ENCODE data around the gene HIVEP3.

Gene HIVEP3

DNA sequence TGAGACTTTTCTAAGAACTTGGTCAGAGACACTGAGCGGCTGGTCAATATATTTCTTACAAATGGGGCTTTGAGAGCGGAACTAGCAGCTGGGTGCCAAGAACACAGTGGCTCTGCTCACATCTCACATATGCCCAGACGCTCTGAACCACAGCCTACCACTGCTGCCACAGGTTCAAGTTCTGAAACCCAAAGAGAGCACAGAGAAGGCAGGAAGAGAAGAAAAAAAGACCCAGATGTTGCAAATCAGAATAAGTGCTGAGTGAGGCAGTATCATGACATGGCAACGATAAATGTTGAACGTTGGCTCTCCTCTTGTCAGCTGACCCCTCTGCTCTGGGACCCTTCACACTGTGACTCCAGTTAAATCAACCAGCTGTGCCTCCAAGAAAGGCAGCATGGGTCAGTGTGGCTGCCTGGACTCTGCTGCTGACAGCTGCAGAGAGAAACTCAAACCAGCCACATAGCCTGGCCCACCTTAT lies 26.4 kb downstream of the HIVEP3 start:
- no peak for DNase-seq

DNA sequence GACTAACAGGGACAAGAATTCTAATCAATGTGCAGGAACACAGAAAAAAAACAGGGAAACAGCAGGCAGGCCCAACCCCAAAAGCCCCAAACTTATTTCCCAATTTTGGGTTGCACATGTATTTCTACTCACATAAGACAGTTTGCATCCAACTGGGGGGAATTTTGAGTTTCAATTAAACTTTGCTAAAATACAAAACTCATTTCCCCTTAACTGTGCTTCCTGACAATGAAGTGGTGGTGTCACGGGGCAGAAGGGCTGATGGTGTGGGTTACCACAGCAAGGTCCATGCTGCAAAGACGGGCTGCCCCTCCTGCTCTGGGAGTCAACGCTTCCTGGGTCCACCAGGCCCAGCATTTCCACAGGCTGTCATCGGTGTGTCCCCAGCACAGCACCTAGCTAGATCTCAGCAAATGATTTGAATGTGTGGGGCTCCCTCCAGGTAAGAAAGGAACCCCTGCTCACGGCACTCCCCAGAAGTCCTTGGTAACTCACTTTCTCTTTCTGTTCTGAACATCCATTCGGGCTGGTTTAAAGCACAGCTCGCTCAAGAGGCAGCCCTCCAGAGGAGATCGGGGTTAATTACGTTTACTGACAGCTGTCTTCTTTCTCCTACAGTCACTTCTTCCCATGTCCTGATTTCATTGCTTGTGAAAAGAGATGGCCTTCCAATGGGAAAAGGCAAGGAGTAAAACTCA lies 27.4 kb downstream of the HIVEP3 start:
- peak in 1 of 2 experiments; percentile 13 for DNase-seq

DNA sequence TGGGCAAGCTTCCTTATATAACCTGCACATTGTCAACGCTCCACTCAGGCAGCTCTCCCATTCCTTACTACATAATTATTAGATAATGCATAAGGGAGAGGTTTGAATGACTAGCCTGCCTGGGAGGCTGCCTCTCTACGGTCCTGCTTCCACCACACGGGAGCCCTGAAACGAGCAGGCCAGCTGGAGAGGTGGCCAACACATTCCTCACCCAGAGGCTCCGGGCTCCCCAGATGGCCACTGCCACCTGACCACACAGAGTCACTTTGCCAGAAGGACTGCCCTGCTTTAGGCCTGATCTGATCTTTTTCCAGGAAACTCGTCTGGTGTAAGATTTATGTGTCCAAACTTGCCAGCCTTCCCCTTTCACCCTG lies 27.9 kb downstream of the HIVEP3 start:
- peak in 1 of 2 experiments; percentile 23 for DNase-seq

DNA sequence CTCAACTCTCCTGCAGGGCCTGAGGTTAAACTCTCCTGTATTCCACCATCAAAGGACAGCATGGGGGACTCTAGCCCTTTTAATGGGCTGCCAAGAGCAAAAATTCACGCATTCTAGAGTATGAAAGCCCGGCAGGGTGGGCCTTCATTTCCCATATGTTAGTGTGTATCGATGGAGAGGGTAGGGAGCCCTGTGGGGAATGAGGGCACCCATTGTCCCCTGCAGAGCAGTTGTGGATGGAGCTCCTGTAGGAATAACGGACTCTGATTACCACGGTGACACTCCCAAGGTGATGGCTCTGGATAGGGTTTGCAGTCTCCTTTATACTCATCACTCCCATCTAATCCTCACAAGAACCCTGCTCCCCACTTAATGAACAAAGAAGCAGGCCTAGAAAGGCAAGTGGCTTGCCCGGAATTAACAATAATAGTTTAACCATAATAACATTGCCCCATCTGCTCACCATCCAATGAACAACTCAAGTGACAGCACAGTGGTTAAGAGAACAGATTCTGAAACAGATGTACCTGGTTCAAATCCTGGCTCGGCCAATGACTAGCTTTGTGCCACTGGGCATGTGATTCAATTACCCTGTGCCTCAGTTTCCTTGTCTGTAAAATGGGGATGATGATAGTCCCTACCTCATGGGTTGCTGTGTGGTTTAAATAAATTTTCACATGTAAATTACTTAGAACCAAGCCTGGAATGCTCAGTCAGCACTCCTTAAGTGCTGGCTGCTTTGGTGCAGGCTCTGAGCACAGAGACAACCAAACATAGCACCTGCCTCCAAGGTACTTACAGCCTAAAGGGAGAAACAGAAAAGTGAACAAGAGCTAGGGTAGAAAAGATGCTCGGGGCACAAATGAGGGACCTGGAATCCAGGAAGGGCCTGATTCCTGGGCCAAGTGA lies 29.0 kb downstream of the HIVEP3 start:
- DNase-seq, result no peak

DNA sequence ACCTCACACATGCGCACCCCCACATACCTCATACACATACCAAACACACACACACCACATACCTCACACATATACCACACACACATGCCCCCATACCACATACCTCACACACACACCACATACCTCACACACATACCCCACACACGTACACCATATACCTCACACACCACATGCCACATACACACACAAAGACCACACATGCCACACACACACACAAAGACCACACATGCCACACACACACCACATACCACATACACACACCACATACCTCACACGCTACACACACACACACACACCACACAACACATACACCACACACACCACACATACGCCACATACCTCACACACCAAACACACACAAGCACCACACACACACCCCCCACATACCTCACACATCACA lies 30.0 kb downstream of the HIVEP3 start:
- DNase-seq, result no peak

DNA sequence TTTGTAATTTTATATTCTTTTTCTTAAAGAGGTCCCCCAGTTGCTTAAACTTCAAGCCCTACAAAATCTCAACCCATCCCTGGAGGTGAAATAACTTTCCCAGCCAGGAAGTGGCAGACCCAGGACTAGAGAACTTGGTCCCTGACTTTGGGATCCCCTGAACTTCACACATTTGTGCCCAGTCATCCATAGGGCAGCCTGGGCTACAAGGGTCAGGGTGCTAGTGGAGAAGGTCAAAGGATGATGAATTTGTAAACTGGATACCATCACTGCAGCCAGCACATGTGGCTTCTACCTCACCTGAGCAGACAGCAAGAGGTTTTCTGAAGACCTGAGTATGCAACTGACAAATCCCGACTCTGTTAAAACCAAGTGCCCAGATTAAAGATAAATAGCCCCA lies 31.4 kb downstream of the HIVEP3 start:
- DNase-seq, result no peak

DNA sequence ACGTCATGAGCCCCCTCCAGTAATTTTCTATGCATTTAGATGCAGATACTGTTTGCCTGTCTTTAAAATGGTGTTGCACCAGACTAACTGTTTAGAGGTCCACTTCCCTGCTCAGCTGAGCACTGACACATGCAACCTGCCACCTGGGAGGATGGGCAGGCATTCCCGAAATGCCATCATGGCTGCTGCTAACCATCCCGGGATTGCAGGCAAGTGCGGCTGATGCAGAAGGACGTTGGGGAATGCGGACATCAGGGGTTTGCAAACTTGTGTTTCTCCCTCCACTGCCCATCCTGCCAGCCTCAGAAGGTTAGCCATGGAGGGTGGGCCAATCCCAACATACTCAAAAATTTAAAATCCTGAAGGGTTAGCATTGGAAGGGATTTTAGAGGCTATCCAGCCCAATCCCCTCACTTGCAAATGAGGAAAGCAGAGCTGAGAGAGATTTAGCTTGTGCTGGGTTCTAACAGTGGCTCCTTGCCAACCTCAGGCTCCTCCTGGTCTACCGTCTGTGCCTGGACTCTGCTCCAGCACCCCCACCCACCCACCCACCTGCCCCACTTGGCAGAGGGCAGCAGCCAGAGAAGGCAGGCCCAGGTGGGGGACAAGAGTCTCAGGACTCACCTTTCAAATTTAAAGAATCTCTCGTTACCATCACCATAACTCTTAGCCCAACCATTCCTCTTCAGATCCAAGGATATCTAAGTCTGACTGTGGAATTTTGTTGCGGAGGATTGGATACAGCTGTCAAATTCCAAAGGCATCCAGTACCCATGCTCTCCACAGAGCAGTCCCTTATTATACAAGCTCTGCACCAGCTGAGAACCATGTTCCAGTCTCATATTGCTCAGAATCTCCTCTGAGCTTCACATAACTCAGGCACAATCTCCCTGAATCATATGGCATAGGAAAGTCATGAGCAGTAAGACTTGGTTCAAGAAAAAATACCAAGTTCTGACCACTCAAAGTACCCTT lies 34.2 kb downstream of the HIVEP3 start:
- no peak for DNase-seq

GRCh38 chr1:41883507-41883906 lies 35.2 kb downstream of the HIVEP3 start:
- DNase-seq, result no peak

- no peak for DNase-seq
These were observed 36.2 kb downstream of the HIVEP3 start for GRCh38 chr1:41882486-41882885.

GRCh38 chr1:41882068-41882477 lies 36.6 kb downstream of the HIVEP3 start:
- DNase-seq, result no peak

GRCh38 chr1:41880950-41881885 lies 37.5 kb downstream of the HIVEP3 start:
- no peak for DNase-seq

DNA sequence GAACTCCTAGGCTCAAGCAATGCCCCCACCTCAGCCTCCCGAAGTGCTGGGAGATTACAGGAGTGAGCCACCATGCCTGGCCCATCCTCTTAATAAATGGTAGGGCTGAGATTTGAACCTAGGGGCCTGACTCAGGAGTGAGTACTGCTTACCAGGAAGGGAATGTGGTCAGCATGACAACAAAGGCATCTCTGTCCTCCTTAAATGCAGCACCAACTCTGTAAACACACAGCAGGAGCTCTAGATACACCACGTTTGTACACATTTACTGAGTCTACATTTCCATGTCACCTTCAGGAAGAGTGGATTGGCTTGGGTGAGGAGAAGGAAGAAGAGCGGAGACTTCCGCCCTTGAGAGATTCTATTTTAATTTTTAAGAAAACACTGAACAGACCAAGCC lies 38.5 kb downstream of the HIVEP3 start:
- no peak for DNase-seq

- no peak for DNase-seq
These were observed 39.1 kb downstream of the HIVEP3 start for GRCh38 chr1:41879617-41880016.

- DNase-seq, result no peak
These were observed 39.8 kb downstream of the HIVEP3 start for GRCh38 chr1:41878911-41879310.

GRCh38 chr1:41878495-41878894 lies 40.2 kb downstream of the HIVEP3 start:
- no peak for DNase-seq

DNA sequence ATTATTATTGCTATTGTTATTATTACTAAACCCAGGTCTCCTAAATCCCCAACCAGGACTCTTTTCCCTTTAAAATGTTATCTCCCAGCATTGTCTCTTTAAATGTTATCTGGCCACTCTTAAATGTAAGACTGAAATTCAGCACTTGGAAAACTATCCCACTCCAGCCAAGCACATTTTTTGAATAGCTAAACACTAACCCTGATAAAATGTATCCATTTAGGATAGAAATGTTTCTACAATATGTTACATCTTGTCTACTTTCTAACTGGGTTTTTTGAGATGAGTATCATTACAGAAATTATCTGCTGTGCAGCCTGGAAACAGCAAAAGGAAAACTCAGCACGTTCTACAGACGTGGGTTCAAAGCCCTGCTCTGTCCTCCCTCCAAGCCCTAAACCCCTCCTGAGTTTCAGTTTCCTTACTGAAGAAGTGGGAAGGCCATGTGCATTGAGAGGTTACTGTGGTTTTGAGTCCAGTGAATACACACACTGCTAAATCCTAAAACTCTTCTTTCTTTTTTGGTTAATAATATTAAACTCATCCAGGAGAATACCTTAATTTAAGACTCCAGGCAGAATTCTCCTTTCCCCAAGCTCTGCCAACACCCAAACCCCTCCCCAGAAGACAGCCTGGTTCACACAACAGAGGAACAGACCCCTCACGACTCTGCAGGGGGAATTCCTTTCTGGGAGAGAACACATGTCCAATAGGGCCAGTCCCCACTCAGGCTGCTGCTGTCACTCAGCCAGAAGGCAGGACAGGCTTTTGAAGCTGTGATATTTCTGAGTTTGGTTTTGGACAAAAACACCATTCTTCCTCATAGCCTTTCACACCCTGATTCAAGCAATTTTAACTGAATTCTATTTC lies 41.9 kb downstream of the HIVEP3 start:
- DNase-seq, result peak in 1 of 2 experiments; percentile 39

GRCh38 chr1:41875487-41875886 lies 43.2 kb downstream of the HIVEP3 start:
- DNase-seq, result no peak

GRCh38 chr1:41874903-41875411 lies 43.8 kb downstream of the HIVEP3 start:
- DNase-seq, result peak in 1 of 2 experiments; percentile 51

- no peak for DNase-seq
These were observed 44.5 kb downstream of the HIVEP3 start for GRCh38 chr1:41874151-41874719.

DNA sequence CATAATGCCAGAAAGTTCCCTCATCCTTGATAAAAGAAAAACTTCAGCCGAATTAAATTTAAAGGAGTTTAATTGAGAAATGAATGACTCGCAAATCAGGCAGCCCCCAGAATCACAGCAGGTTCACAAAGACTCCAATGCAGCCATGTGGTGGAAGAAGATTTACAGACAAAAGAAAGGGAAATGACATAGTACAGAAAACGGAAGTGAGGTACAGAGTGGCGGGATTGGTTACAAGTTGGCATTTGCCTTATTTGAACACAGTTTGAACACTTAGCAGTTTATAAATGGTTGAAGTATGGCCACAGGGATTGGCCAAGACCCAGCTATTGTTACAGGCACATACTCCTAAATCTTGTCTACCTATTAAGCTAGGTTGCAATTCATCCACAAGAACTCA lies 46.6 kb downstream of the HIVEP3 start:
- DNase-seq, result no peak
